Mucosa of descending colon (tissue), 3 donors: ENCODE data around the gene BAHCC1. TPM values are rescaled to one million over a fixed set of nuclear protein-coding genes. Genes with fewer than 3 reads are reported as not detected.

ENCODE experiments used
- ATAC-seq: fragments of 200-7000 bp; cut with Tn5 transposase; one replicate; pipeline ENCODE4 v1.9.1; 2020; ENCODE audit warnings: mild to moderate bottlenecking, moderate library complexity
- DNase-seq, 3 donors: peaks; one replicate each; pipeline ENCODE4 v3.0.0-alpha.2; 2020
- H3K36me3 ChIP-seq: fragments of 200-600 bp; one replicate; pipeline ENCODE4 v1.8.0; 2021; ENCODE audit warnings: low read depth, mild to moderate bottlenecking
- H3K4me1 ChIP-seq: fragments of 200-600 bp; one replicate; pipeline ENCODE4 v1.8.0; 2021; ENCODE audit warnings: low read depth, mild to moderate bottlenecking
- H3K4me3 ChIP-seq: fragments of 200-600 bp; one replicate; pipeline ENCODE4 v1.8.0; 2021; ENCODE audit warnings: mild to moderate bottlenecking
- H3K9me3 ChIP-seq: fragments of 200-600 bp; one replicate; pipeline ENCODE4 v1.8.0; 2021; ENCODE audit warnings: mild to moderate bottlenecking
- intact Hi-C, 2 donors: fragments of 100-400 bp; cut with DNase I in 1 of 2; cut with micrococcal nuclease in 1 of 2; formaldehyde crosslinking; loops; one replicate each; pipeline versions ENCODE4 v1.11.0 to v1.11.1; 2022; cut with DNase I, micrococcal nuclease
- total RNA-seq, 3 donors: library from RNA; stranded (reverse); fragmentation: NEBNext Ultra II Directional in 2 of 3; extraction: Animal tissue kit (Norgen Biotek cat#: 25700) in 2 of 3; gene quantifications; one replicate each; pipeline versions ENCODE4 v1.2.1 to v1.2.4, GENCODE V29; 2021 to 2023
- TF ChIP-seq, protein P1 (sequence below): fragments of 200-600 bp; IDR thresholded peaks from one replicate; pipeline ENCODE4 v1.8.0; 2022; ENCODE audit warnings: antibody characterized with exemption, mild to moderate bottlenecking
- donor health status: DM: no; HTN: no; CAD: no; lungs with moderate emphysema.
- donor health status: DM: no; HTN: no; CAD: no.
- donor health status: DM: no; HTN: yes; CAD: no.

BAHCC1 gene
- total RNA-seq, 3 donors from 2014 or later, result 14.0 to 27.4 (median 16.5) TPM

DNA sequence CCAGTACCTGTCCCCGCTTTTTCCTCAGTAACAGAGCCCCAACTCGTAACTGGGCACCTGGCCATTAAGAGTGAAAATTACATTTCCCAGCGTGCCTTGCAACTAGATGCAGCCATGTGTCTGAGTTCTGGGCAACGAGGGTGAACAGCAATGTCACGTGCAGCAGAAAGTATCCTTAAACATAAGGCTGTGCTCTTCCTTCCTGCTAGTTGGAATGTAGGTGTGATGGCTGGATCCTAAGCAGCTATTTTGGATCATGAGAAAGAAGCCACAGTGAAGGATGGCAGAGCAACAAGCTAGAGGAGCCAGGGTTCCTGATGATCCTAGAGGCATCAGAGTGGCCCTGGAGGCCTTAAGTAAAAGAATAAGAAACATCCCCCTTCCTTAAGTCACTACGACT lies 81.4 kb downstream of the BAHCC1 start:
- no peak overlapping the region for H3K4me3 ChIP-seq
- DNase-seq (no peak), ATAC-seq (no peak)
- no peaks in the 10 kb centered on the region for H3K4me1 ChIP-seq
- TF ChIP-seq, protein P1, sequence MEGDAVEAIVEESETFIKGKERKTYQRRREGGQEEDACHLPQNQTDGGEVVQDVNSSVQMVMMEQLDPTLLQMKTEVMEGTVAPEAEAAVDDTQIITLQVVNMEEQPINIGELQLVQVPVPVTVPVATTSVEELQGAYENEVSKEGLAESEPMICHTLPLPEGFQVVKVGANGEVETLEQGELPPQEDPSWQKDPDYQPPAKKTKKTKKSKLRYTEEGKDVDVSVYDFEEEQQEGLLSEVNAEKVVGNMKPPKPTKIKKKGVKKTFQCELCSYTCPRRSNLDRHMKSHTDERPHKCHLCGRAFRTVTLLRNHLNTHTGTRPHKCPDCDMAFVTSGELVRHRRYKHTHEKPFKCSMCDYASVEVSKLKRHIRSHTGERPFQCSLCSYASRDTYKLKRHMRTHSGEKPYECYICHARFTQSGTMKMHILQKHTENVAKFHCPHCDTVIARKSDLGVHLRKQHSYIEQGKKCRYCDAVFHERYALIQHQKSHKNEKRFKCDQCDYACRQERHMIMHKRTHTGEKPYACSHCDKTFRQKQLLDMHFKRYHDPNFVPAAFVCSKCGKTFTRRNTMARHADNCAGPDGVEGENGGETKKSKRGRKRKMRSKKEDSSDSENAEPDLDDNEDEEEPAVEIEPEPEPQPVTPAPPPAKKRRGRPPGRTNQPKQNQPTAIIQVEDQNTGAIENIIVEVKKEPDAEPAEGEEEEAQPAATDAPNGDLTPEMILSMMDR, result no peak
- H3K36me3 ChIP-seq, result no peaks in the 10 kb centered on the region
- H3K9me3 ChIP-seq, result no peaks in the 10 kb centered on the region
- intact Hi-C loops, result no loop called here

DNA sequence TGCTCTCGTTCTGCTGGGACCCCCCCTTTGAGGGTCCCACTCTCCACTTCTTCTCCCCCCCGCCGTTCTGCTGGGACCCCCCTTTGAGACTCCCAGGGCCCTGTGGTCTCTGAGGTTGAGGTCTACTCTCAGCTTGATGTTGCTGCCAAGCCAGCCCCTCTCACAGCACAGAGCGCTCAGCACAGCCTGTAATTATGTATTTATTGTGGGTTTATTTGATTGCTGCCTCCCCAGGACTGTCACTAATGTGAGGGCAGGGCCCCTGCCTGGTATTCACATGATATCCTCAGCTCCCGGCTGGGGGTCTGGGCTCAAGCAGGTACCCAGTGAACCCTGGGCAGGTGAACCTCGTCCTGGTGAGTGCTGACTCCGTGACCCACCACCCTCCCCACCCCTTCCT lies 81.9 kb downstream of the BAHCC1 start:
- Histone ChIP-seq H3K4me3 (no peak overlapping the region), H3K4me1 (no peaks in the 10 kb centered on the region), H3K36me3 (no peaks in the 10 kb centered on the region), H3K9me3 (no peaks in the 10 kb centered on the region)
- DNase-seq (no peak), ATAC-seq (no peak)
- TF ChIP-seq, protein P1, result no peak
- intact Hi-C loops, result no loop called here

DNA sequence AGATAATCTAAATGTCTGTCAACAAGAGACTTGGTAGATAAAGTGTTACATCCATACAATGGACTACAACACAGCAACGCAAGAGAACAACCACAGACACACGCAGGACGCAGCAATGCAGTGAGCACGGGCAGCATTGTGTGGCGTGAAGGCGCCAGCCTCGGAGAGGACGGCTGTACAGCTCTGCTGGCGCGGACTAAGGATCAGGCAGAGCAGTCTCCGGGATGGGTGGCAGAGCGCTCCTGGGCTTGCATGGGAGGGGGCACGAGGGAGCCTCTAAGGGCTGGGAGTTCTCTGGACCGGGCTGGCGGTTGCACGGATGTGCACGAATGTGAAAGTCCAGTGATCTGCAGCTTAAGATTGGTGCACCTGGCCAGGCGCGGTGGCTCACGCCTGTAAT lies 82.9 kb downstream of the BAHCC1 start:
- Histone ChIP-seq H3K4me1 (no peaks in the 10 kb centered on the region), H3K4me3 (no peak overlapping the region), H3K36me3 (no peaks in the 10 kb centered on the region), H3K9me3 (no peaks in the 10 kb centered on the region)
- intact Hi-C loops, result no loop called here
- TF ChIP-seq, protein P1, result no peak
- no peak for ATAC-seq
- no peak for DNase-seq

DNA sequence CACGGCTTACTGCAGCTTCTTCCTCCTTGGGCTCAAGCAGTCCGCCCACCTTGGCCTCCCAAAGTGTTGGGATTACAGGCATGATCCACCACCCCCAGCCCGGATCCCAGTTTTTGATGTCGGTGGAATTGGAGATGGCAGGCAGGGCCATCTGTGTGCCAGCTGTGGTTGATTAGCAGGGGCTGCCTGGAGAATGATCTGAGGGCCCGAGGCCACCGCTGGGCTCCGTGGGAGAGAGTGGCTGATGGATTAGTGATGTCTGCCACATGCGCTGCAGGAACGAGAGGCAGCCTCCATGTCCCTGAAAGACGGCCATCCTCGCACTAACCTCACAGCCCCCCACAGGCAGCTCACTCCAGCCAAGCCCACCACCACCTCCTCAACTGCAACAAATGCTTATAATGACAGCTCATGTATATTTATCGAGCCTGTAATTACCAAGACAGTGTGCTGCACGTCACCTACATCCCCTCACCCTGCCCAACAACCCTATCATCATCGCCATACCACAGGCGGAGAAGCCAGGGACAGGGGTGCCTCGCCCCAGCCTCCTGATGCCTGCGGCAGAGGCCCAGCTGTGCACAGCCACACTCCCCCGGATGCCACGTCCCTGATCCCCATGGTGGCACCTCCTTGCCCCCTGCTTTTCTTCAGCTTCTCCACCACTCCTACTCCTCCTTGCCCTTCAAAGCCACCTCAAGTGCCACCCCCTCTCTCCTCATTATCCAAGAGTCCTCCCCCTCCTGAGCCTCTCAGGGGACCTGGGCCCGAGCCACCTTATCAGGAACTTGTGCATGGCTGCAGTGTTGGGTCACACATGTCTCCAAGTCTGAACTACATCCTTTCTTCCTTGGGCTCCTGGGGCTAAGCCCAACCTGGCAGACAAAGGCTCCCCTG lies 84.2 kb downstream of the BAHCC1 start:
- Histone ChIP-seq H3K4me1 (peaks cover 10% of the 10 kb centered on the region), H3K36me3 (no peaks in the 10 kb centered on the region), H3K4me3 (no peak overlapping the region), H3K9me3 (no peaks in the 10 kb centered on the region)
- TF ChIP-seq, protein P1, result no peak
- DNase-seq (no peak), ATAC-seq (no peak)
- intact Hi-C loops, result loop anchor here in 1 of 2 donors (10.0 kb wide), 1 partner anchor 225 kb away; no protein-coding TSS in a partner anchor

DNA sequence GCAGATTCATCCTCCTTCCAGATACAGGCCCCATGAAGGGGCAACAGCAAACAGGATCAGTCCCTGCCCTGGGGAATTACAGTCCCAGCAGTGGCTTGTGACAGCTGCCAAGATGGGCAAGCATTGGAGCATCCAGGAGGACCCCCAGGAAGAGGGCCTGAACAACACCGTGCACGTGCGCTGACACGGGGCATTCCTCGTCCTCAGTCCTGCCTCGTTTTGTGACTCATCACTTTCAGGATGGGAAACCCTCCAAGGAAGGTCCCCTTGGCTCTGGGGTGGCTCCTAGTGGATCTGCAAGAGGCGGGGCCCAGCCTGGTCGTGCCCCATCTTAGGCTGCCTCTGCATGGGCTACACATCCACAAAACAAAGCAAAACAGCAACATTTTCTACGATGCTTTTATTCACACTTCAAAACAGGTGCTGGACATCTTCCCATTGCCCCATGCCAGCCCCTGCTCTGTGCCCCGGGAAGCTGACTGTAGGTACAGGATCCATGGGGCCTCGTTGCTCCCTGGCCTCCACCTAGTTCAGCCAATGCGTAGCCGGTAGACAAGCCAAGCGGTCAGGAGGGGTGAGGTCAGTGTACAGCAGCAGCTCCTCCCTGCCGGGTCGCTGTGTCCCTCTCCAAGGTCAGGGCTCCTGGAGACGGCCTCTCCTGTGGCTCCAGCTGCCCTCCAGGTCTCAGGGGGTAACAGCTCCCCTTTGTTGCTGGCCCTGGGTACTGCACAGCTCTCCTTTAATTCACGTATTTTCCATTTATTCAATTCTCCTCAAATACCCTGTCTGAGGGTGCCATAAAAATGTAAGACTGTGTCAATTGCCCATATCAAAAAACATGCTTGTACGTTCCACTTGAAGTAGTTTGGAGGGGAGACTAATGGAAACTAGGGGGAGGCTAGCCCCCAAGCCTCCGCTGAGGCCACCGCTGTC lies 85.1 kb downstream of the BAHCC1 start:
- no peak for ATAC-seq
- Histone ChIP-seq H3K4me3 (no peak overlapping the region), H3K36me3 (no peaks in the 10 kb centered on the region), H3K4me1 (peaks cover 15% of the 10 kb centered on the region), H3K9me3 (no peaks in the 10 kb centered on the region)
- TF ChIP-seq, protein P1, result no peak
- intact Hi-C loops, result loop anchor here in 1 of 2 donors (10.0 kb wide), 1 partner anchor 226 kb away; no protein-coding TSS in a partner anchor
- DNase-seq, result no peak
